T-helper 1 cell (primary cell): Measurements from ENCODE around the gene EFNA2.
A peak's percentile ranks its signal among the peaks of the same experiment; 100 is the strongest.
"Not testable (repeated sequence)": the region's sequence is repeated elsewhere in the genome, so short reads cannot be mapped to it uniquely, and the experiment has no call there.

Source experiments
- DNase-seq, 5 donors: peaks; one replicate each; pipeline ENCODE4 v3.0.0-alpha.2; 2012 to 2020
- total RNA-seq, 4 donors: gene quantifications; one replicate each; lab custom pipeline; 2026; lab: John Stamatoyannopoulos, UW

The EFNA2 gene
- 0 to 0.46 (median 0.12) reads per million in 4 donors for total RNA-seq

DNA sequence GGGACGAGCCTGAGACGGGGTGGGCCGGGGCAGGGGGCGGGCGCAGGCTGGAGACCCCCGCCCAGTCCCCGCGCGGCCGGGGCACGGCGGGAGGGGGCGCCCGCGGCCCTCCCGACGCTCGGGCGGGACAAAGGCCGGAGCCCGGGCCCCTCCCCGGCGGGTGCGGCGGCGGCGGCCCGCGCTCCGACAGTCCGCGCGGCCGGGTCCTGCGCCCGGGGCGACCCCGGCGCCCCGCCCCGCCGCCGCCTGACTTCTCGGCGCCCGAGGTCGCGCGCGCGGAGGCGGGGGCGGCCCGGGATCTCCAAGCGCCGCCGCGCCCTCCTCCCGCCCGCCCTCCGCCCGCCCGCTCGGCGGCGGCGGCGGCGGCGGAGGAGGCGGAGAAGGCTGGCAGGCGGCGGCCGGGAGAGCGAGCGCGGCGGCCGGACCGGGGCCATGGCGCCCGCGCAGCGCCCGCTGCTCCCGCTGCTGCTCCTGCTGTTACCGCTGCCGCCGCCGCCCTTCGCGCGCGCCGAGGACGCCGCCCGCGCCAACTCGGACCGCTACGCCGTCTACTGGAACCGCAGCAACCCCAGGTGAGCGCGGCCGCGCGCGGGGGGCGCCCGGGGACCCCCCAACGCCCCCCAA, at the start of gene EFNA2:
EFNA2 (plus strand) TSS at position 137 of the 624 bp plus-strand sequence; CDS start at position 433, 296 bp downstream.
- DNase-seq: no peak

DNA sequence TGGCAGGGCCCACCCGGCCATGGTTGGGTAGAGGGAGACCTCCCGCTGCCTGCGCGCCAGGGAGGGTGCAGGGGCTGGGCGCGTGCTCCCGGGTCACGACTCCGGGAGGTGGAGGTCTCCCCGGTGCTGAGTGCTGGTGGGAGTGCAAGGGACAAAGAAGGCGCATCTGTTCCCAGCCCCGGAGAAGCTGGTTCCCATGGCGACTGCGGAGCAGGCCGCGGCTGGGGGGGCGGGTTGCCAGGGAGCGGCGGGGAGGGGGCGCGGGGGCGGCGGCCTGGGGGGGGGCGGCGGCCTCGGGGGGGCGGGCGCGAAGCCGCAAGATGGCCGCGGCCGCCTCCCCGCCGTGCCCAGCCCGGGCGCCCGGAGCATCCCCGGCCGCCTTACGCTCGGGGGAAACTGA, 49.1 kb upstream of the EFNA2 start:
- DNase-seq: no peak

DNA sequence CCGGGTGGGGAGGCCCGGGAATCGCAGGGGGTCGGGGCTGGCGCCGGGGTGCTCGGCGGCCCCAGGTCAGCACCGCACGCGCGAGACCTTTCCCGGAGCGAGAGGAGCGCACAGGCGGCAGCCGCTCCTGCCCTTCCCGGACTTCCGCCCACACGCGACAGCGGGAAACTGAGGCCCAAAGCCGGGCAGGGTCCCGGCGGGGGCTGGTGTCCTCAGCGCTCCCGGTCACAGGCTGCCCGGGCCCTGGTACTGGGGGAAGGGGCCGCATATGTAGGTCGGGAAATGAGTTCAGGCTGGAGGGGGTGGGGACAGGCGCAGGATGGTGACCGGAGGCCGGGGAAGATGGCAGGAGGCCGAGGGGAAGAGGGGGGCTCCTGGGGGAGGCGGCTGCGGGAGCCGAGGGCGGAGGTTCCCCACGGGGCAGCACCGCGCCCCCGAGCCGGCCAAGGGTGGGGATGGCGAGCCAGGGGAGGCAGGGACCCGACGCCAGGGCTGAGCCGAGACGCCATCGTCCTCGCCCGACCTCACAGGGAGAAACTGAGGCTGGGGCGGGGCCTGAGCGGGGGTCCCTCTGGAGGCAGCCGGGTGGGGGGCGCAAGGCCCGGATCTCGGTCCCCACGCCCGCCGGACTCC, 48.5 kb upstream of the EFNA2 start:
- DNase-seq: no peak

DNA sequence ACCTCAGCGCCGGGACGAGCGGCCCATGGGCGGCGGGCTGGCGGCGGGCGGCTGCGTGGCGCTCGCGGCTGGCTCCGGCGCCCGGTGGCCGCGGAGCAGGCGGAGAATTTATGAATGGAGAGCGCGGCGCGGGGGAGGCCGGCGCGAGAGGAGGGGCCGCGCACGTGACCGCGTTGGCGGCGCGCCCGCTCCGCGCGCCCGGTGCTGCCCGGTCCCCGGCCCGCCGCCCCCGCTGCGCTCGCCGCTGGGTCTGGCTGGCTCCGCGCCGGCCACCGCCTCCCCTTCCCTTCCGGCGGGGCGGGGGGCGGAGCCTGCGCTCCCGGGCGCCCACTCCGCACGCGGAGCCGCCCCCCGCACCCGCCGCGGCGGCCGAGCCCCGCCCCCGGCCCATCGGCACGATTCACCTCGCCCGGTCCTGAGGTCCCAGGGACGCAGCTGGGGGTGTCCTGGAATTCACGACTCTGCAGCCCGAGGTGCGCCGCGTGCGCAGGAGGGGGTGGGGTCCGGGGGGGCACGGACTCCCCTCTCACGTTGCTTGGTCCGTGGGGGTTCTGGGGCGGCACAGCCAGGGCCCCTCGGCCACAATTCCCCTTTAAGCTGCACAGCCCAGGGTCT, 47.8 kb upstream of the EFNA2 start, which contains the start of gene CBARP:
CBARP (minus strand) TSS at position 252 of the 615 bp plus-strand sequence. CDS start 1,905 bp downstream, outside the sequence.
- DNase-seq: peak in 1 of 5 donors; percentile 46

DNA sequence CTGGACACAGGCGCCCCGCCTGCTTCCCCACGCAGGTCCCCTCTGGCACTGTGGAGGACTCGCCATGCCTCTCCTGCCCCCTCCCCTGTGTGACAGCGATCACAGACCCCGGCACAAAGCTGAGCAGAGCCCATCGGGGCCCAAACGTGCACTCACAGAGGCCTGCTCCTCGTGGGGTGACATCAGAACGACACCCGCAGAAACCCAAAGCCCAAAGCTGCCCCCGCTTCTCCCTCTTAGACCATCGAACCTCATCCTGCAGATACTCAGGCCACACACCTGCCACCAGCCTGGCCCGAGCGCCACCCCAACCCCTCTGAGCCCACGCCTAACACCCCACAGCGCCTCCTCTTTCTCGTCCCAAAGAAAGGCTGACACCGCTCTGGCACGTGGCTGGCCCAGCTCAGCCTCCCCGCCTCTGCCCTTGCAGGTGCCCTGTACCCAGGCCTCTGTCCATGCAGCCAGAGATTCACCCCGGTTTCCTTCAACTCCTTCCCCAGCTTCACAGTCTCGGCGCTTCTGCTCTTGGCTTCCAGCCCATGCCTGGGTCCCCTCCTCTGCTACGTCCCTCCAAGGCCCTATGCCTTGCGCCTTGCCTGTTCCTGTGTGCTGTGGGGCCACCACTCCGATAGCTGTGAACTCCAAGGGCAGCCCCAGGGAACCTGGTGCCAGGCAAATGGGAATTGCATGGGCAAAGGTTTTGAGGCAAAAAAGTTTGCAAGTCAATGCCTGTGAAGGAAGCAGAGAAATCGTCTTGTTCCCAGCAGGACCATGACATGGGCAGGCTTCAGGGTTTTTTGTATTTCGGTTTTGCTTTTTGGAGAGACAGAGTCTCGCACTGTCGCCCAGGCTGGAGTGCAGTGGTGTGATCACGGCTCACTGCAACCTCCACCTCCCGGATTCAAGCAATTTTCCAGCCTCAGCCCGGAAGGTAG, 47.0 kb upstream of the EFNA2 start:
- no peak for DNase-seq

DNA sequence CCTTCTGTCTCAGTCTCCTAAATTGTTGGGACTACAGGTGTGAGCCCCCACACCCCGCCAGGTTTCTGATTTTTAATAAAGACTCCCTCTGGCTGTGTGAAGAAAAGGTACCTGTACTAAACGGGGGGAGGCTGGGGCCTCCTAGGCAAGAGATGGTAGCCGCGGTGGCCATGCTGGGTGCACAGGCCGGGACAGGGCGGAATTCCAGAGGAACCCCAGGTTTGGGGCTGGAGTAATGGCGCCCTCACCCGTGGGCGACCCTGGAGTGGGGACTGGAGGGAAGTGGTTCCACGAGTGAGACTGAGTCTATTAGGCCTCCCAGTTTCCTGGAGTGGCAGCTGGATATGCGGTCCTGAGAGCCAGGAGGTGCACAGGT, 46.3 kb upstream of the EFNA2 start:
- no peak for DNase-seq

DNA sequence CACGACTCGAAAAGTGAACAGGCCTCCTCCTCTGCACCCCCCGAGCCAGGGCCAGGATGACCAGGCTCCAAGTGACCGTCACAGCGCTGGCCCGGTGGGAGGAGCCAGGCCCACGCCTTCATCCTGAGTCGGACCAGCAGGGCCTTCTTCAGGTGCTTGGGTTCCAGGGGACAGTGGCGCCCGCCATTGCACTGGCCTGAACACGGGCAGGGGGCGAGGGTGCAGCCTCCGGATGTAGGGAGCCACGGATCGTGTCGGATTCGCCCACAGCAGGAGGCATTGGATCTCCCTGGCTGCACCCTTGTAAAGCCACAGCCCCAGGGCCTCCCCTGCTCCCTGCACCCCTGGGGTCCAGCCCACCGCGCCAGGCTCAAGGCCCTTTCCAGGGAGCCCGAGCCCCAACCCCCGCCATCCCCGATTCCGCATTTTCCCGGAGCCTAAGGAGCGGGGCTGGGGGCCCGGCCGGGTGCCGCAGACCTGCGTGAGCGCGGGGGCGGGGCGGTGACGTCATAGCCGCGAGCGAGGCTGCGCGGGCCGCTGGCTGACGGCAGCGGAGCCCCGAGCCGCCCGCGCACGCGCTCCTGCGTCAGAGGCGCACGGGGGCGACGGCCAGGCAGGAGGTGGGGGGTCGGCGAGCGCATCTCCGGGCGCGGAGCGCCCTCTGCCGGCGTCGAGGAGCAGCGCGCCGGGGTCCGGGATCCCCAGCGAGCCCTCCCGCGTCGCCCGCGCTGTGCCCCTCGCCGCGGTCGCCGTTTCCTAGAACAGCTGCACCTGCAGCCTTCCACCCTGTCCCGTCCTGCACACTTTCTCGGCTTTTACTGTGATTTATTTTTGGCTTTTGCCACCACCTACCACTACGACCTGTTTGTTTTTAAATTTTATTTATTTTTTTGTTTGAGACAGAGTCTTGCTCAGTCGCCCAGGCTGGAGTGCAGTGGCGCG, 45.6 kb upstream of the EFNA2 start:
- DNase-seq: peak; percentile 87 to 98 (median 89)

DNA sequence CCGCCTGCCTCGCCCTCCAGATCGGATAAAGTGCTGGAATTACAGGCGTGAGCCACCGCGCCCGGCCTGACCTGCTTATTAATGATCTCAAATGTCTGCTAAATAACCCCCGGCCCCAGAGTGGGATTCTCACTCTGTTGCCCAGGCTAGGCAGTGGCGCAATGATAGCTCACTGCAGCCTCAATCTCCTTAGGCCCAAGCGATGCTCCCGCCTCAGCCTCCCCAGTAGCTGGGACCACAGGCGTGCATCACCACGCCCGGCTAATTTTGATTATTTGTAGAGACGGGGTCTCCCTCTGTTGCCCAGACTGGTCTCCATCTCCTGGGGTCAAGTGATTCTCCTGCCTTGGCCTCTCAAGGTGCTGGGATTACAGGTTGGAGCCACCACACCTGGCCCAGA, 44.7 kb upstream of the EFNA2 start:
- no peak for DNase-seq

DNA sequence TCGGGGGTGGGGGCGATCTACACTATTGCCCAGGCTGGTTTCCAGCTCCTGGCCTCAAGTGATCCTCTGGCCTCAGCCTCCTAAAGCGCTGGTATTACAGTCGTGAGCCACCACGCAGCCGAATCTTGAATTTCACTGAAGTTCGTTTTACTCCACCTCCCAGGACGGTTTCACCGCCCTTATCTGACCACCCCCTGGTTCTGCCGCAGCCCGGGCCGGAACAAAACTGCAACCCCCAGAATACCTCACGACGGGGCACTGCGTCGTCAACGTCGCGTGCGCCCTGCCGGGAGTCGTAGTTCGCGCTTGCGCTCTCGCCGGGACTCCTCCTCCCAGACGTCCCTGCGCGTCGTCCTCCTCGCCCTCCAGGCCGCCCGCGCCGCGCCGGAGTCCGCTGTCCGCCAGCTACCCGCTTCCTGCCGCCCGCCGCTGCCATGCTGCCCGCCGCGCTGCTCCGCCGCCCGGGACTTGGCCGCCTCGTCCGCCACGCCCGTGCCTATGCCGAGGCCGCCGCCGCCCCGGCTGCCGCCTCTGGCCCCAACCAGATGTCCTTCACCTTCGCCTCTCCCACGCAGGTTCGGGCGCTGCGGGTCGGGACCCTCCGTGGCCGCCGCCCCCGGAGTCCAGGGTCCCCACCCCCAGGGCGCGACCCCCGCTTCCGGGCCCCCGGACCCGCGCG, 44.1 kb upstream of the EFNA2 start, which contains the start of gene ATP5F1D:
ATP5F1D (plus strand) TSS at position 335 of the 679 bp plus-strand sequence; CDS start at position 435, 100 bp downstream.
- peak; percentile 73 to 94 (median 85) for DNase-seq

DNA sequence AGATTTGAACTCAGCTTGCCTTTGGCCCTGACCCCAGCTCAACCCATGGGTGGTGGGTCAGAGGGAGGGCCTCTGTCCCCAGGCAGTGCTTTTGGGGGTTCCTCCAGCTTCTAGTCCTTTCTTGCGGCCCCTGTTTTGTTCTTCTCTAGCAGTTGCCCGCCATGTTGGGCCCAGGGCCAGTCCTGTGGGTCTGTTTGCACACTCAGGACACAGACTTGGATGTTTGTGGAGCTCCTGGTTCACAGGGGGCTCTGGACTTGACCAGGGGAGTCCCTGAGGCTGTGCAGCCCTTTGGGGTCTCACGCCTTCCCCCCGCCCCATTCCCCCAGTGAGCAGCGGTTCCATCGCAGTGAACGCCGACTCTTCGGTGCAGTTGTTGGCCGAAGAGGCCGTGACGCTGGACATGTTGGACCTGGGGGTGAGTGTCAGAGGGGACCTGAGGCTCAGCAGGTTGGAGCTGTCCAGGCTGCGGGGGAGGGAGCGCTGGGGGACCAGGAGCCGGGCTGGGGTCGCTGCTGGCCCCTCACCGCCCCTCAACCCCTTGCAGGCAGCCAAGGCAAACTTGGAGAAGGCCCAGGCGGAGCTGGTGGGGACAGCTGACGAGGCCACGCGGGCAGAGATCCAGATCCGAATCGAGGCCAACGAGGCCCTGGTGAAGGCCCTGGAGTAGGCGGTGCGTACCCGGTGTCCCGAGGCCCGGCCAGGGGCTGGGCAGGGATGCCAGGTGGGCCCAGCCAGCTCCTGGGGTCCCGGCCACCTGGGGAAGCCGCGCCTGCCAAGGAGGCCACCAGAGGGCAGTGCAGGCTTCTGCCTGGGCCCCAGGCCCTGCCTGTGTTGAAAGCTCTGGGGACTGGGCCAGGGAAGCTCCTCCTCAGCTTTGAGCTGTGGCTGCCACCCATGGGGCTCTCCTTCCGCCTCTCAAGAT, 41.6 kb upstream of the EFNA2 start:
- DNase-seq: peak; percentile 67 to 82 (median 79)

DNA sequence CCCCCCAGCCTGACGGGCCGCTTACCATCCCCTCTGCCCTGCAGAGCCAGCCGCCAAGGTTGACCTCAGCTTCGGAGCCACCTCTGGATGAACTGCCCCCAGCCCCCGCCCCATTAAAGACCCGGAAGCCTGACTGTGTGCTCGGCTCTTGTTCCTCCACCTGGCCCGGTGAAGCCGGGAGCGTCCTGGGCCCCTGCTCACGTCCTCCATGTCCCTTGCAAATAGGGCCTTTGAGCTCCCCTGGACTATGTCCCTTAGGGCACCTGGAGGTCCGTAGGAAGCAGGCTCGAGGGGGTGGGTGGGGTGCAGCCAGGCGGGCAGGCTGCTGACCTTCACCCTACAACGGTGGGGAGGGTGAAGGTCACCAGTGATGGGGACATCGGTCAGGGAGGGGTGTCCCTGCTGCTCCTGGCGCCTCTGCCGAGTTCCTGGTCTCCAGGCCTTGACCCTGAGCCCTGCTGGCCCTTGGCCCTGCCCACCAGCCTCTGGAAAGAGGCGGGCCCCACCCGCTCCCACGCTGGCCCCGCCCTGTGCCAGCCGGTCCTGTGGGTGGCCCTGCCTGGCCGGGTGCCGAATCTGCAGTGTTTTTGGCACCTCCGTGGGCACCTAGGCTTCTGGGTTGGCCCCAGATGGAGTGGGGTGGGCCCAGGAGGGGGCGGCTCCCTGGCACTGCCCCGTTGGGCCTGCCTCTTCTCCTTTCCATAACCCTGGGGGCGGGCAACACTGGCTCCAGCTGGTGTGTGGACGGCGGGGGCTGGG, 40.8 kb upstream of the EFNA2 start:
- DNase-seq: no peak

DNA sequence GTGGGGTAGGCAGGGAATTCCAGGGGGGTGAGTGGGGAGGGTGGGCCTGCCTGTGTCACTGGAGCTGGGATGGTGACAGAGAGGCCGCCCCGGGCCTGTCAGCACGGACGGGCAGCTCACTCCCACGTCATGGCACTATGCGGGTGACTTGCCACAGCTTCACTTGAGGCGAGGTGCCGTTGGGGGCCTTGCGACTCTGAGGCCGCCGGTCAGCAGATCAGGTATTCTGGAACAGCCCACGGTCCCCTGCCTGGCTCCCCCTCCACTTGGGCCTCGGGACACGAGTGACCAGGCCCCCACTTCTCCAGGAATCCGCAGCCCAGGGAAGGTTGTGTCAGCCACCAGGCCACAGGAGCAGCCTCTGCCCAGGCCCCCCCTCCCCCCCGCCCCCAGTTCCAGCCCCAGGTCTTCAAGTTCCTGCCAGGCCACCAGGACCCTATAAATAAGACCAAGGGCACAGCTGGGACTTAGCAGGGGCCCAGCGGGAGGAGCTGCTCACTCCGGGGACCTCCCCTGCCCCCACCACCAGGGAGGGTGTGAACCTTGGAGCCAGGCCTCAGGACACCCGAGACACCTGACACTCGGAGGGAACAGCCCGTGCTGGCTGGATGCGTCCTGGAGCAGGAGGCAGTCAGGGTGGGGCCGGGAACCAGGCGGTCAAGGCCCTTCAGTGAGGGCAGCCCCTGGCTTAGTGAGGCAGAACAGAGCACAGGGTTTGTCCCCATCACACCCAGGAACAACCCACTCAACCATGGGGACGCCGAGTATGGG, 40.0 kb upstream of the EFNA2 start:
- DNase-seq: no peak

DNA sequence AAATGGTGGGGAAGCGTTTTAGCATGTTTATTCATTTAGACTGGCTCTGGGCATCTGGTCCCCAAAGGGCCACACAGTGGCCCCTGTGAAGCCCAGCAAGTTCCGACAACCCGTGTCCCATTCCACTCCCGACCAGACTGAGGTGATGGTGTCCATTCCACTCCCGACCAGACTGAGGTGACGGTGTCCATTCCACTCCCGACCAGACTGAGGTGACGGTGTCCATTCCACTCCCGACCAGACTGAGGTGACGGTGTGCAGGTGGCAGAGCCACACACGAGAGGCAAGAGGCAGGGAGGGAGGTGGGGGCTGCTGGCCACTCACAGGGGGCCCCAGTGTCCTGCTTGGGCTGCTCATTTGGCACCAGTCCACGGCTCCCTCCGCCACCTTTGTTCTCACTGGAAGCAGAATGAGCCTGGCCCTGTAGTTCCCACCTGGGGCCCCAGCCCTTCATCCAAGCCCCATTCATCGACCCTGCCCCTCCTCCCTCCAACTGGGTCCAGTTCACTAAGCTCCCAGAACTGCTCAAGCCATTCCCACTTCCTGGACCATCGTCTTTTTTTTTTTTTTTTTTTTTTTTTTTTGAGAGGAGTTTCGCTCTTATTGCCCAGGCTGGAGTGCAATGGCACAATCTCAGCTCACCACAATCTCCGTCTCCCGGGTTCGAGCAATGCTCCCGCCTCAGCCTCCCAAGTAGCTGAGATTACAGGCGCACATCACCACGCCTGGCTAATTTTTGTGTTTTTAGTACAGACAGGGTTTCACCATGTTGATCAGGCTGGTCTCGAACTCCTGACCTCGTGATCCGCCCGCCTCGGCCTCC, 39.2 kb upstream of the EFNA2 start:
- not testable (repeated sequence) for DNase-seq

DNA sequence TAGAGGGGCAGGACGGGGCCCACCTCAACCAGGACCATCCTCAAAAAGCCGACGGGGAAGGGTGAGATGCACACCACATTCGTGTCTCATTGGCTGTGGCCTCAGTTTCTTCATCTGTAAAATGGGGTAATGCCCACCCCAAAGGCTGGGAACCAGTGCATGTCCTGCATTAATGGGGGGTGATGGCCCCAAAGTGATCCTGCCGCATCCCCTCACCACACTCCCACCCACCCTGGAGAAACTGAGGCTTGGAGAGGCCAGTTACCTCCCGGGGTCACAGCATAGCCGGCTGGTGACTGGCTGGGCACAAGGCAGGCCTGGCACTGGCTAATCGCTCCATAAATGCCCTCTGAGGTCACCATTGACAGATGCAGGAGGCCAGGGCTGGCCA, 37.9 kb upstream of the EFNA2 start:
- no peak for DNase-seq

DNA sequence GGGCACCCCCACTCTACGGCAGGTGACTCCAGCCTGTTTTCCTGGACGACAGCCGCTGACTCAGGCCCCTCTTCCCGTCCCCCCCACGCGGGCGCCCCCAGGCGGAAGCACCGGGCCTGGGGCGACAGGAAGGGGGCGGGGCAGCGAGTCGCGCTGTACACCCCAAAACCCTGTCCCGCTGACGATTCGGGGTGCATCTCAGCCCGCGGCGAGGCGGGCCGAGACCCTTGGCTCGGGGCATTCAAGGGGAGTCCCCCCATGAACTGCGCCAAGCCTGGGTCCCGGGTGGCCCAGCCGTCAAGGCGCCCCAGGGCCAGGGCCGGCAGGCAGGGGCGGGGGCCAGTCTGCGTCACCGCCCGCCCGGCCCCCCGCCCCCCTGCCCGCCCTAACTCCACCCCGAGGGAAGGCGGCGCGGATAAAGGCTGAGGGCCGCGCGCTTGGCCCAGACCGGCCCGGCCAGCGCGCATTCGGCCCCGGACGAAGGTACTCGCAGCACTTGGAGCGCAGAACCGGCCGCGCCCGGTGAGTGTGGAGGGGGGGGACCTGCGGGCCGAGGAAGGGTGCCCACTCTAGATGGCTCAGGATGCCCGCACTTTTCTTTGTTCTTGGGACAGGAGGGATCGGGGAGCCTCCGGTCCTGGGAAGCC, 37.4 kb upstream of the EFNA2 start, which contains the start of gene MIDN:
MIDN (plus strand) TSS at position 445 of the 647 bp plus-strand sequence. CDS start 1,714 bp downstream, outside the sequence.
- peak; percentile 62 to 81 (median 67) for DNase-seq

DNA sequence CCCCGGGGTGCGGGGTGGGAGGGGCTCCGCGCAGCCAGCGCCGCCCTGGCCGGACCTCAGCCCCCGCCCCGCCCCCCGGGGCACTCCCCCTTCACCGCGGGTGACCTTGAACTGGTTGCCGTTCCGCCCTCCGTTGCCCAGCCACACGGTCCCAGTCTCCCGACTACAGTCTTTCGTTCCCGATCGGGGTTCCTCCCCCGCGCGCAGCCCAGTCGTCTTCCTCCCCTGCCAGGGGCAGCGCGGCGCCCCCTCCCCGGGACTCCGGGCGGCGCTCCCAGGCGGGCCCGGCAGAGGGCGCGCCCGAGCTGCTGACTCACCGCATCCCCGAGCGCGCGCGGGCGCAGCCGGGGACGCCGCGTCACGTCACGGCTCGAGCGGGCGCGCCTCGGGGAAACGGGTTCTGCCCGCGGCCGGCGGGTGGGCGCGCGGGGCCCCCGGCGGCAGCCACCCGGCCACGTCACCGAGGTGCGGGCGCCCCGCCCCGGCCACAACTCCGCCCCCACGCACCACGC, 36.8 kb upstream of the EFNA2 start:
- peak; percentile 73 to 90 (median 81) for DNase-seq
